H9 (cell line): ENCODE data around the gene NRGN. TPM values are rescaled to one million over a fixed set of nuclear protein-coding genes. Genes with fewer than 3 reads are reported as not detected.

ENCODE experiments used
- DNase-seq: peaks from one replicate; pipeline ENCODE4 v3.0.0-alpha.2; 2017
- H2AFZ ChIP-seq: one replicate; pipeline ENCODE4 v1.6.1; 2013; ENCODE audit warnings: mild to moderate bottlenecking, low read length, control low read depth, moderate library complexity
- H2AK5ac ChIP-seq: 2 replicates; pipeline ENCODE4 v1.6.1; 2013; ENCODE audit warnings: low read length, control low read depth, mixed read lengths; ENCODE audit not compliant: insufficient read length
- H2BK120ac ChIP-seq: one replicate; pipeline ENCODE4 v1.6.1; 2013; ENCODE audit warnings: low read depth, mild to moderate bottlenecking, low read length, control low read depth, inconsistent platforms; ENCODE audit not compliant: poor library complexity, severe bottlenecking
- H2BK12ac ChIP-seq: 2 replicates; pipeline ENCODE4 v1.6.1; 2013; ENCODE audit warnings: low read length, control low read depth, mixed read lengths, low read depth; ENCODE audit not compliant: insufficient read length
- H2BK15ac ChIP-seq: 2 replicates; pipeline ENCODE4 v1.6.1; 2013; ENCODE audit warnings: low read depth, low read length, control low read depth
- H2BK20ac ChIP-seq: one replicate; pipeline ENCODE4 v1.6.1; 2013; ENCODE audit warnings: low read depth, mild to moderate bottlenecking, low read length, control low read depth, inconsistent platforms; ENCODE audit not compliant: poor library complexity, severe bottlenecking
- H2BK5ac ChIP-seq: 2 replicates; pipeline ENCODE4 v1.6.1; 2013; ENCODE audit warnings: low read length, control low read depth, mixed read lengths; ENCODE audit not compliant: insufficient read length
- H3K14ac ChIP-seq: 2 replicates; pipeline ENCODE4 v1.6.1; 2013; ENCODE audit warnings: low read length, control low read depth; ENCODE audit not compliant: insufficient read depth
- H3K18ac ChIP-seq: 2 replicates; pipeline ENCODE4 v1.6.1; 2013; ENCODE audit warnings: low read depth, mild to moderate bottlenecking, mixed read lengths, low read length, control low read depth; ENCODE audit not compliant: insufficient read length
- H3K23ac ChIP-seq: 2 replicates; pipeline ENCODE4 v1.6.1; 2013; ENCODE audit warnings: low read length, control low read depth, mixed read lengths, low read depth; ENCODE audit not compliant: insufficient read length
- H3K23me2 ChIP-seq: 2 replicates; pipeline ENCODE4 v1.6.1; 2013; ENCODE audit warnings: low read depth, mild to moderate bottlenecking, mixed read lengths, low read length, control low read depth; ENCODE audit not compliant: insufficient read length, poor library complexity, severe bottlenecking
- H3K27ac ChIP-seq: 2 replicates; pipeline ENCODE4 v1.5.1; 2013; ENCODE audit warnings: low read length, control low read depth, mixed read lengths, low read depth; ENCODE audit not compliant: insufficient read length
- H3K27me3 ChIP-seq: 2 replicates; pipeline ENCODE4 v1.6.1; 2013; ENCODE audit warnings: low read length, control low read depth, inconsistent platforms; ENCODE audit not compliant: insufficient read depth
- H3K4ac ChIP-seq: 2 replicates; pipeline ENCODE4 v1.6.1; 2013; ENCODE audit warnings: low read depth, mild to moderate bottlenecking, control low read depth, inconsistent platforms, low read length, moderate library complexity
- H3K4me1 ChIP-seq: 2 replicates; pipeline ENCODE4 v1.6.1; 2013; ENCODE audit warnings: low read length, control low read depth, inconsistent platforms; ENCODE audit not compliant: insufficient read depth
- H3K4me2 ChIP-seq: 2 replicates; pipeline ENCODE4 v1.6.1; 2013; ENCODE audit warnings: low read length, control low read depth, mixed read lengths; ENCODE audit not compliant: insufficient read length, insufficient read depth
- H3K56ac ChIP-seq: 2 replicates; pipeline ENCODE4 v1.6.1; 2013; ENCODE audit warnings: low read depth, mild to moderate bottlenecking, mixed read lengths, low read length, control low read depth; ENCODE audit not compliant: insufficient read length
- H3K79me1 ChIP-seq: 2 replicates; pipeline ENCODE4 v1.6.1; 2013; ENCODE audit warnings: low read depth, mild to moderate bottlenecking, moderate library complexity, low read length, control low read depth, inconsistent platforms; ENCODE audit not compliant: insufficient read depth, poor library complexity, severe bottlenecking
- H3K79me2 ChIP-seq: 2 replicates; pipeline ENCODE4 v1.6.1; 2013; ENCODE audit warnings: low read length, control low read depth, inconsistent platforms; ENCODE audit not compliant: insufficient read depth
- H3K9ac ChIP-seq: 2 replicates; pipeline ENCODE4 v1.6.1; 2013; ENCODE audit warnings: low read length, control low read depth, mixed read lengths; ENCODE audit not compliant: insufficient read length; ENCODE audit errors: extremely low read depth
- H3K9me3 ChIP-seq: one replicate; pipeline ENCODE4 v1.6.1; 2013; ENCODE audit warnings: low read depth, low read length, inconsistent platforms; ENCODE audit not compliant: control insufficient read depth
- H3T11ph ChIP-seq: one replicate; pipeline ENCODE4 v1.6.1; 2013; ENCODE audit warnings: mild to moderate bottlenecking, low read length, control low read depth, inconsistent platforms
- H4K20me1 ChIP-seq: one replicate; pipeline ENCODE4 v1.6.1; 2013; ENCODE audit not compliant: control insufficient read depth, insufficient read length, insufficient read depth
- H4K5ac ChIP-seq: 2 replicates; pipeline ENCODE4 v1.6.1; 2013; ENCODE audit warnings: low read depth, mild to moderate bottlenecking, mixed read lengths, low read length, control low read depth; ENCODE audit not compliant: insufficient read length
- H4K8ac ChIP-seq: replicated peaks from 2 replicates; pipeline ENCODE4 v1.6.1; 2013; ENCODE audit warnings: low read length, control low read depth, mixed read lengths, low read depth; ENCODE audit not compliant: insufficient read length
- H4K91ac ChIP-seq: 2 replicates; pipeline ENCODE4 v1.6.1; 2013; ENCODE audit warnings: low read depth, mild to moderate bottlenecking, moderate library complexity, mixed read lengths, low read length, control low read depth; ENCODE audit not compliant: insufficient read length
- H3K27ac Mint-ChIP-seq, 3 experiments: 2 replicates in 2 of 3; 3 replicates in 1 of 3; pipeline ENCODE4 v1.8.0; 2020 to 2021; ENCODE audit warnings: mixed read lengths in 3 of 3, mild to moderate bottlenecking in 1 of 3, moderate library complexity in 1 of 3
- H3K27me3 Mint-ChIP-seq: 2 replicates; pipeline ENCODE4 v1.8.0; 2021; ENCODE audit warnings: low read depth, mild to moderate bottlenecking, moderate library complexity, mixed read lengths
- H3K36me3 Mint-ChIP-seq, 3 experiments: 2 replicates in 2 of 3; 3 replicates in 1 of 3; pipeline ENCODE4 v1.8.0; 2020 to 2021; ENCODE audit warnings: low read depth in 3 of 3, mixed read lengths in 3 of 3; ENCODE audit not compliant: insufficient read depth in 1 of 3
- H3K4me1 Mint-ChIP-seq, 2 experiments: 2 replicates each; pipeline ENCODE4 v1.8.0; 2020; ENCODE audit warnings: mixed read lengths in 2 of 2
- H3K4me3 Mint-ChIP-seq, 2 experiments: 2 replicates in 1 of 2; 3 replicates in 1 of 2; pipeline ENCODE4 v1.8.0; 2020 to 2021; ENCODE audit warnings: mild to moderate bottlenecking in 2 of 2, mixed read lengths in 2 of 2, moderate library complexity in 1 of 2
- H3K9me3 Mint-ChIP-seq, 2 experiments: 2 replicates in 1 of 2; 3 replicates in 1 of 2; pipeline ENCODE4 v1.8.0; 2020; ENCODE audit warnings: mild to moderate bottlenecking in 2 of 2, mixed read lengths in 2 of 2, moderate library complexity in 1 of 2
- CTCF ChIP-seq: fragments of 200-600 bp; sonication (generic); conservative IDR thresholded peaks from 3 replicates; pipeline ENCODE4 v1.8.0; 2021; ENCODE audit warnings: antibody characterized with exemption, mild to moderate bottlenecking
- WGBS: extraction: QIAGEN DNeasy Blood & Tissue Kit; methylation state at CpG from one replicate; pipeline ENCODE4 v1.1.7; 2013; ENCODE audit warnings: missing lambda C conversion rate, low lambda C conversion rate, mixed read lengths; ENCODE audit not compliant: insufficient read length; ENCODE audit errors: extremely low coverage; 5-methylcytosine and 5-hydroxymethylcytosine counted together
- total RNA-seq: library from RNA; stranded (reverse); gene quantifications from 2 replicates; pipeline ENCODE4 v1.2.1, GENCODE V29; 2021

Gene NRGN
- total RNA-seq, 1 experiment from 2014 or later, result 6.4 TPM

- no peak overlapping the region for H3K56ac ChIP-seq
- H3K9me3 ChIP-seq, result no peaks in the 10 kb centered on the region
- Mint-ChIP-seq H3K9me3 (peaks cover 0 to 9% of the 10 kb centered on the region in 2 experiments; a peak in 3 of 5 replicates), H3K4me1 (peaks cover 33 to 63% of the 10 kb centered on the region in 2 experiments), H3K36me3 (no peaks in the 10 kb centered on the region), H3K27ac (no peak overlapping the region), H3K4me3 (peak overlapping the region in 1 of 2 experiments; percentile 18; a peak in 1 of 5 replicates), H3K27me3 (peaks cover 72% of the 10 kb centered on the region)
- H3K23ac ChIP-seq, result no peak overlapping the region
- no peak overlapping the region for H3K4me2 ChIP-seq
- no peak overlapping the region for H2AK5ac ChIP-seq
- no peaks in the 10 kb centered on the region for H4K20me1 ChIP-seq
- no peak overlapping the region for H3K14ac ChIP-seq
- no peak for DNase-seq
- H3K9ac ChIP-seq, result no peak overlapping the region
- H4K91ac ChIP-seq, result no peak overlapping the region
- H3T11ph ChIP-seq, result no peak overlapping the region
- no peak overlapping the region for H4K8ac ChIP-seq
- no peak overlapping the region for H3K27ac ChIP-seq
- no peak overlapping the region for H2BK120ac ChIP-seq
- H3K4me1 ChIP-seq, result peaks cover 3% of the 10 kb centered on the region; the same call in 1 of the 2 replicates
- no CpG with 5 or more reads among the region's 3 CpGs for WGBS
- no peak overlapping the region for H3K18ac ChIP-seq
- peaks cover 88% of the 10 kb centered on the region for H3K27me3 ChIP-seq
- no peak overlapping the region for H2BK12ac ChIP-seq
- H3K4ac ChIP-seq, result no peak overlapping the region
- no peak overlapping the region for H2BK15ac ChIP-seq
- H3K23me2 ChIP-seq, result peaks cover 17% of the 10 kb centered on the region
- H2BK20ac ChIP-seq, result no peak overlapping the region
- no peak for TF ChIP-seq CTCF
- H3K79me2 ChIP-seq, result no peaks in the 10 kb centered on the region
- no peak overlapping the region for H2AFZ ChIP-seq
- H4K5ac ChIP-seq, result no peak overlapping the region
- no peaks in the 10 kb centered on the region for H3K79me1 ChIP-seq
- H2BK5ac ChIP-seq, result no peak overlapping the region
These were observed 17.6 kb downstream of the NRGN start for GRCh38 chr11:124757320-124757719.
